Transverse colon (tissue), 4 donors: Measurements from ENCODE around the gene C16orf87. TPM values are rescaled to one million over a fixed set of nuclear protein-coding genes. Genes with fewer than 3 reads are reported as not detected.

Source experiments
- DNase-seq: peaks from one replicate; pipeline ENCODE4 v3.0.0-alpha.2; 2019
- H3K27ac ChIP-seq, 4 donors: fragments of 200-600 bp; sonication (generic); 2 replicates each; pipeline ENCODE4 v1.5.1; 2016 to 2018; ENCODE audit warnings: inconsistent platforms in 4 of 4
- H3K27me3 ChIP-seq: fragments of 200-600 bp; sonication (generic); 2 replicates; pipeline ENCODE4 v1.5.1; 2017; ENCODE audit warnings: inconsistent platforms
- H3K36me3 ChIP-seq, 4 donors: fragments of 200-600 bp; sonication (generic); 2 replicates each; pipeline ENCODE4 v1.5.1; 2017 to 2019; ENCODE audit warnings: inconsistent platforms in 4 of 4
- H3K4me1 ChIP-seq, 4 donors: fragments of 200-600 bp; sonication (generic); 2 replicates each; pipeline ENCODE4 v1.5.1; 2017 to 2020; ENCODE audit warnings: inconsistent platforms in 4 of 4
- H3K4me3 ChIP-seq, 4 donors: fragments of 200-600 bp; sonication (generic); 1 replicate in 1 of 4; 2 replicates in 3 of 4; pipeline versions ENCODE4 v1.5.1 to v1.6.1; 2017 to 2019; ENCODE audit warnings: inconsistent platforms in 4 of 4
- H3K9me3 ChIP-seq, 2 donors: fragments of 200-600 bp; sonication (generic); 2 replicates each; pipeline ENCODE4 v1.5.1; 2017 to 2019; ENCODE audit warnings: inconsistent platforms in 2 of 2
- CTCF ChIP-seq, 5 experiments: fragments of 200-600 bp in 3 of 5; fragments of 450-650 bp in 2 of 5; sonication (generic) in 3 of 5; IDR thresholded peaks; 1 replicate in 2 of 5; 2 replicates in 3 of 5; pipeline ENCODE4 v1.5.1; 2016 to 2017; ENCODE audit warnings: antibody characterized with exemption in 5 of 5, inconsistent platforms in 3 of 5, mild to moderate bottlenecking in 2 of 5, moderate library complexity in 1 of 5
- EP300 ChIP-seq: sonication (generic); formaldehyde crosslinking; IDR thresholded peaks from one replicate; pipeline ENCODE4 v1.6.1; 2017; ENCODE audit warnings: antibody characterized with exemption, low read depth
- POLR2A ChIP-seq: fragments of 450-650 bp; IDR thresholded peaks from one replicate; pipeline ENCODE4 v1.6.1; 2016; ENCODE audit warnings: antibody characterized with exemption, mild to moderate bottlenecking, moderate library complexity
- POLR2AphosphoS5 ChIP-seq, 3 donors: sonication (generic); formaldehyde crosslinking; IDR thresholded peaks; one replicate each; pipeline ENCODE4 v1.6.1; 2016; ENCODE audit warnings: antibody characterized with exemption in 3 of 3
- WGBS, 2 donors: methylation state at CpG; one replicate each; pipeline ENCODE4 v1.1.5; 2018; ENCODE audit warnings: low coverage in 1 of 2; 5-methylcytosine and 5-hydroxymethylcytosine counted together
- in situ Hi-C, 4 donors: fragments of 200-750 bp; cut with MboI; loops; one replicate each; pipeline versions ENCODE4 v1.15.0 to v1.15.1; 2017; ENCODE audit warnings: low sequenced_read_pairs in 3 of 4, low pct_ligation_motif_present in 1 of 4, low pct_unique_long_range_greater_than_20kb in 1 of 4
- intact Hi-C: fragments of 100-400 bp; cut with DNase I; formaldehyde crosslinking; loops from one replicate; pipeline ENCODE4 v1.15.1; 2023; ENCODE audit warnings: low total_unique reads
- total RNA-seq, 4 donors: library from RNA; depleted of rRNA; stranded (reverse); fragments of >200 nt; gene quantifications; one replicate each; pipeline ENCODE4 v1.1.0, GENCODE V29; 2016

The C16orf87 gene
- total RNA-seq, 4 donors from 2014 or later = 0.20 to 10.6 (median 4.4) TPM

- intact Hi-C loops = no loop called here
- no peak for DNase-seq
- no peaks in the 10 kb centered on the region for H3K36me3 ChIP-seq
- H3K27me3 ChIP-seq = no peaks in the 10 kb centered on the region
- TF ChIP-seq EP300 (no peak), POLR2A (no peak), POLR2AphosphoS5 (IDR thresholded peaks at IDR 0.05) (no peak), CTCF (IDR thresholded peaks at IDR 0.05) (no peak)
- H3K27ac ChIP-seq = no peak overlapping the region
- in situ Hi-C loops = no loop called here
- no peaks in the 10 kb centered on the region for H3K4me1 ChIP-seq
- WGBS, 2 donors = 85 to 98% methylated on average over 4 of the region's 4 CpGs
- H3K9me3 ChIP-seq = no peaks in the 10 kb centered on the region
- H3K4me3 ChIP-seq = no peak overlapping the region
Measured at GRCh38 chr16:46772463-46772862, 58.5 kb downstream of the C16orf87 start.

GRCh38 chr16:46768809-46769208 is 62.2 kb downstream of the C16orf87 start:
- no peak for DNase-seq
- no peaks in the 10 kb centered on the region for H3K27me3 ChIP-seq
- 46% methylated on average over 8 of the region's 8 CpGs; no CpG with 5 or more reads in 1 of the 2 donors for WGBS, 2 donors
- no peak overlapping the region for H3K4me3 ChIP-seq
- no peaks in the 10 kb centered on the region for H3K4me1 ChIP-seq
- no peaks in the 10 kb centered on the region for H3K9me3 ChIP-seq
- intact Hi-C loops (no loop called here), in situ Hi-C loops (no loop called here)
- H3K36me3 ChIP-seq = no peaks in the 10 kb centered on the region
- H3K27ac ChIP-seq = no peak overlapping the region
- no peak for TF ChIP-seq POLR2AphosphoS5 (IDR thresholded peaks at IDR 0.05)
- TF ChIP-seq EP300 = no peak
- TF ChIP-seq CTCF (IDR thresholded peaks at IDR 0.05) = no peak
- TF ChIP-seq POLR2A = no peak

- TF ChIP-seq POLR2A (no peak), CTCF (IDR thresholded peaks at IDR 0.05) (no peak), POLR2AphosphoS5 (IDR thresholded peaks at IDR 0.05) (no peak), EP300 (no peak)
- intact Hi-C loops = no loop called here
- H3K9me3 ChIP-seq = no peaks in the 10 kb centered on the region
- H3K4me1 ChIP-seq = no peaks in the 10 kb centered on the region
- no peak overlapping the region for H3K4me3 ChIP-seq
- H3K36me3 ChIP-seq = no peaks in the 10 kb centered on the region
- no peak overlapping the region for H3K27ac ChIP-seq
- in situ Hi-C loops = no loop called here
- no peaks in the 10 kb centered on the region for H3K27me3 ChIP-seq
- WGBS, 2 donors = 68 to 83% methylated on average over 1 to 7 of the region's 7 CpGs
- DNase-seq = no peak
Measured at GRCh38 chr16:46765050-46765449, 65.9 kb downstream of the C16orf87 start.

GRCh38 chr16:46763147-46763546 is 67.8 kb downstream of the C16orf87 start:
- WGBS, 2 donors = 68% methylated on average over 12 of the region's 12 CpGs; no CpG with 5 or more reads in 1 of the 2 donors
- Histone ChIP-seq H3K9me3 (no peaks in the 10 kb centered on the region), H3K4me1 (no peaks in the 10 kb centered on the region), H3K27me3 (no peaks in the 10 kb centered on the region), H3K36me3 (no peaks in the 10 kb centered on the region), H3K4me3 (no peak overlapping the region), H3K27ac (no peak overlapping the region)
- no peak for DNase-seq
- intact Hi-C loops = no loop called here
- no peak for TF ChIP-seq CTCF (IDR thresholded peaks at IDR 0.05)
- TF ChIP-seq POLR2A = no peak
- no peak for TF ChIP-seq POLR2AphosphoS5 (IDR thresholded peaks at IDR 0.05)
- in situ Hi-C loops = no loop called here
